ENCODE measurements around the gene TIMP2.

- no peak for TF ChIP-seq CTCF (IDR thresholded peaks at IDR 0.05 in 4 of 5, conservative IDR thresholded peaks at IDR 0.05 in 1 of 5)
- no peak for TF ChIP-seq POLR2A (IDR thresholded peaks at IDR 0.05)
These were observed 34.7 kb downstream of the TIMP2 start for GRCh38 chr17:78890498-78890897.
